GM19193 (cell line): ENCODE measurements around the gene FAM171A2.

Experiments used
- POLR2A ChIP-seq: IDR thresholded peaks from 4 replicates; pipeline ENCODE4 v1.6.1; 2011; ENCODE audit not compliant: insufficient read depth, insufficient read length; ENCODE audit errors: extremely low read depth

FAM171A2 gene

GRCh38 chr17:44323359-44324091, 40.1 kb downstream of the FAM171A2 start:
- no peak for TF ChIP-seq POLR2A

DNA sequence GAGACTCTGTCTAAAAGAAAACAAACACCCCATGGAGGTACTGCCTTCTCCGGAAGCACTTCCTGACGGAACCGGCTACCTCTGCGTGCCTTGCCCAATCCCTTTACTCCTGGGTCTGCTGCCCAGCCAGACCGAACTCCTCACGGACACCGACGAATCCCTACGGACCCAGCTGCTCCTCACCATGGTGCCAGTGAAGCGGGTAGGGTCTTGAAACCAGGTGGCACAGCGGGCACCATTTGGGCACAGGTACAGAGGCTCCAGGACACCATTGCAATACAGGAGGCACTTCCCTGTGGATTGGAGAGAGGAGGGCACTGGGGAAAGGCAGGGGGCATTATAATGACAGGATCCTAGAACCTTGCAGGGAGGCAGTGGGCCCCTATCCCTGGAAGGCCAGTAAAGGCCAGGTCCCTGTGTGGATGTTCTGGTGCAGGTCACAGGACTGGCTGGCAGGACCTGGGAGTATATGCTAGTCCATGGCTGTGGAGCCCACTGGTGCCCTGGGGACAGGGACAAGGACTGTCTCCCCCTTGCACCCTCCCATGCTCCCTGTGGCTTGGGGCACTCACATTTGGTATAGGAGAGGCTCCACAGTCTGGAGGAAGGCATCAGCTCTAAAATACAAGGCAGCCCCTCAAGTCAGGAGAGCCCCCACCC, 41.3 kb downstream of the FAM171A2 start:
- no peak for TF ChIP-seq POLR2A

DNA sequence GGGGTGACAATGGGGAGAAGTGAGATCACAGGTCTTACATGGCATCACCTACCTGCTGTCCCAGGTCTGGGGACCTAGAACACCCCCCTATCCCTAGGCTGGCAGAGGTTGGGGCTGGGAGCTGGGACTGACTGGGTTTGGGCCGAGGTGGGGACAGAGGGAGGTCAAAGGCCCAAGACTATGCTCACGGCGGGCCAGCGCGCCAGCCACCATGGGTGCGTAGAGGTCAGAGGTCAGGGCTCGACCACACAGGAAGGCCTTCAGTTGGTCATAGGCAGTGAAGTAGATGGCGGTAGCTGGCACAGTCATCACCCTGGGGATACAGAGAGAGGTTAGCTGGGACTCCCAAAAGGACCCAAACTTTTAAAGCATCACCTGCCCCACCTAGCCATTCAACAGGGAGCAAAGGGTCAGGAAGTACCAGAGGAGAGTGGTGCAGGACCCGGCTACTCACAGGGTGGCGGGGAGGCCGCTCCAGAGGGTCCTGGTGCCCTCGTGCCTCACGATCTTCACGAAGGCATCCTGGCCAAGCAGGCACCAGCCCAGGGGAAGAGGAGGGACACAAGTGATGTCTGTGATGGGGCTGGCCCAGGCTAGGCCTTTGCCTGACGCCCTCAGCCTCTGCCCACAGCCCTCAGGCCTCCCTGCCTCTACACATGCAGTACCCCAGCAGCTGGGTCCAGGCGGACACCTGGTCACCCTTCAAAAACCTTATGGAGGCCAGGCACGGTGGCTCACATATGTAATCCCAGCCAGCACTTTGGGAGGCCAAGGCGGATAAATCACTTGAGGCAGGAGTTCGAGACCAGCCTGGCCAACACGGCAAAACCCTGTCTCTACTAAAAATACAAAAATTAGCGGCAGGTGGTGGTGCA, 42.2 kb downstream of the FAM171A2 start:
- TF ChIP-seq POLR2A: no peak

GRCh38 chr17:44320066-44320465, 43.6 kb downstream of the FAM171A2 start:
- TF ChIP-seq POLR2A: no peak

- TF ChIP-seq POLR2A: peak; percentile 32
Observed at GRCh38 chr17:44318077-44318892, 45.4 kb downstream of the FAM171A2 start.

DNA sequence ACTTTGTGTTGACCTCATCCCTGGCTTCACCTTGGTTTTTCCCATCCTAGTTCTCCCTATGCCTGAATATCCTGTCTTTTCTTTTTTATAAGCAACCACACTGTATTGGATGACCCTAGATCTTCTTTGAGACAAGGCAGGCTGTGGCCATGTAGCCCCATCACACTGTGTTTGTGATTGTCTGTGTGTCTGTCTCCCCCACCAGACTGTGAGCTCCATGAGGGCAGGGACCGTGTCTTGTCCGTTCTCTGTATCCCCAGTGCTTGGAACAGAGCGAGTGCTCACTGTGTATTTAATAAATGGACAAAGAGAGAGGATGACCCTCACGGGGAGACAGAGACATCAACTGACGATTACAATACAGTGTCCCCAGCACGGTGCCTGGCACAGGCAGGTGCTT, 46.1 kb downstream of the FAM171A2 start:
- no peak for TF ChIP-seq POLR2A

GRCh38 chr17:44315760-44316731, 47.6 kb downstream of the FAM171A2 start:
- TF ChIP-seq POLR2A: no peak

GRCh38 chr17:44314869-44315661, 48.6 kb downstream of the FAM171A2 start:
- TF ChIP-seq POLR2A: no peak

- TF ChIP-seq POLR2A: no peak
Observed at GRCh38 chr17:44314524-44314868, 49.2 kb downstream of the FAM171A2 start.

GRCh38 chr17:44314031-44314430, 49.6 kb downstream of the FAM171A2 start:
- no peak for TF ChIP-seq POLR2A

GRCh38 chr17:44312396-44313104, 51.1 kb downstream of the FAM171A2 start:
- TF ChIP-seq POLR2A: no peak

- no peak for TF ChIP-seq POLR2A
Observed at GRCh38 chr17:44311562-44312181, 52.0 kb downstream of the FAM171A2 start.
